ENCODE data around the gene TMCO2.

- TF ChIP-seq CTCF (IDR thresholded peaks at IDR 0.05; ENCODE audit: low read depth, low read length) (no peak), EZH2phosphoT487 (IDR thresholded peaks at IDR 0.05; ENCODE audit: low read depth) (no peak)
These were observed 51.9 kb downstream of the TMCO2 start for GRCh38 chr1:40299366-40300248.

Measured in OCI-LY3 (cell line).